Activated effector memory CD4-positive, alpha-beta T cell treated with anti-CD3 and anti-CD28 coated beads, Interleukin-2, amount 50 U/mL, for 16 hours (primary cell): ENCODE measurements around the gene KLF11.
"Not testable (repeated sequence)": the region's sequence is repeated elsewhere in the genome, so short reads cannot be mapped to it uniquely, and the experiment has no call there.

Source experiments
- DNase-seq: peaks from one replicate; pipeline ENCODE4 v3.0.0-alpha.2; 2020

KLF11 gene

DNA sequence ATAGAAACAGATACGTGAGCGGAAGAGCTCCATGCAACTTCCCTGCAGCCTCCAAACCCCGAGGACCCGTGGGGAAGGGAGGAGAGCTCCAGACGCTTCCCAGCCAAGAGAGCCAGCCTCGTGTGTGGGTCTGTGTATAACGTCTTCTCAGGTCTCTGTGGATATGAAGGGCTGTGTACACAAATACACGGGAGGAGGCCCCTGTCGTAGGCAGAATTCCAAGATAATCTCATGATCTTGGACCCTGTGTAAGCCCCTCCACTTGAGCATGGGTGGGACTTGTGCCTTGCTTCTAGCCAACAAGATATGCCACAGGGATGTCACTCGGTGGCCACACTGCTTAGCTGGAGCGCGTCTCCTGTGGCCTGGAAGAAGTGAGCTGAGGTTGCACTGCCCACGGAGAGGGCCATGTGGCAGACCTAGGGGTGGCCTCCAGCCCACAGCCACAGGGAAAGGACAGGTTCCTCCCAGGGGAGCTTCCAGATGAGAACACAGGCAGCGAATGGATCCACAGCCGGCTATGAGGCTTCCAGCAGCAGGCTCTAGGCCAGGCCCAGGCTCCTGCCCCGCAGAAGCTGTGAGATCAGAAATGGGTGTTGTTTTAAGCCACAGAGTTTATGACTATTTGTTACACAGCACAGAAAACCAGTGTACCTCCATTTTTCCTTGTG, 15.6 kb upstream of the KLF11 start:
- no peak for DNase-seq

GRCh38 chr2:10028407-10028987, 14.9 kb upstream of the KLF11 start:
- no peak for DNase-seq

DNA sequence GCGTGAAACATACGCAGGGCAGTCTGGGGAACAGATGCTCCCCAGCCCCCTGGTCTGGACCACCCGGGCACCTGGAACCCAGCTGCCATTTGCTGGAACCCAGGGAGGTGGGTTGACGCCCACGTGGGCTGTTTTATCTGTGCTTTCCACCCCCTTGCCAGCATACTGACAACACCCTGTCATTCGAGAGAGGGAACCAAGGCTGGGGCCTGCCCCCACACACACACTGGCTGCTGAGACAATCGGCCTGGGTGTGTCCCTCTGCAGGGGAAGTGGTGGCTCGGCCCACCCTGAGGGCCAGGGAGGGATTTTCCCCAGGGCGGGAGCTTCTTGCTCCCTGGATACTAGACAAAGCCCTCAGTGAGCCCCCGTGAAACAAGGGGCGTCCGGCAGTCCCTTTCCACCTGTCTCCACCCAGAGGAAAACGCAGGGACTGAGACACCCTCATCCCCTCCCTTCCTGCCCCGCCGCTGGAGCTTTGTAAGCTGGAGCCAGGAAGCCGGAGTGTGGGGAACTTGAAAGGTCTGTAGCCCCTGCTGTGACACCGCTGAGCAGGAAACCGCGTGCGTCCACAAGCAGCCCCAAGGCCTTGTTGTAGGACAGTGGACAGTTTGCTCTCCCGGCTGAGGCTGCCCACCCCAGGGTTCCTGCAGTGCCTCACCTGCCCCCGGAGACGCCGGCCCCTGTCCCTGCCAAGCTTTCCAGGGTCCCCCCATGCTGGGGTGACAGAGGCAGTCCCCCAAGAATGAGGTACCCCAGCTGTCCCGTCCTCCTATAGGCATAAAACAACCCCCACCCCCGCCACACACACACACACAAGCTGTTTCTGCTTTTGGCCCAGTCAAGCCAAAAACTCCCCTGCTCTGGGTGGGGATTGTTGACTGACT, 14.1 kb upstream of the KLF11 start:
- peak; percentile 80 for DNase-seq

- no peak for DNase-seq
Measured at GRCh38 chr2:10029875-10030223, 13.5 kb upstream of the KLF11 start.

DNA sequence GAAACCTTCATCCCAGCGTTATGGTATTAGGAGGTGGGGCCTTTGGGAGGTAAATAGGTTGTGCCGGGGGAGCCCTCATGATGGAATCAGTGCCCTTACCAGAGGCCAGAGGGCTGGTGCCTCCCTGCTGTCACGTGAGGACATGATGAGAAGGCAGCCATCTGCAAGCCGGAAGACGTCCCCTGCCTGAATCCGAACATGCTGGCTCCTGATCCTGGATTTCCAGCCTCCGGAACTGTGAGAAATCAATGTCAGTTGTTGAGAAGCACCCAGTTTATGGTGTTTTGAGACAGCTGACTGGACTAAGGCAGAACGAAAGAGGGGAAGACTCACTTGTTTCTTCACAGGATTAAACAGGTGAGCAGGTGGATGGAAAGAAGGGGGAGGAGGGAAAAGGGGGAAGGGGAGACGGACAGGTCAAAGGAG, 13.0 kb upstream of the KLF11 start:
- DNase-seq, result no peak

- not testable (repeated sequence) for DNase-seq
Measured at GRCh38 chr2:10030798-10031197, 12.6 kb upstream of the KLF11 start.

- no peak for DNase-seq
Measured at GRCh38 chr2:10031886-10032745, 11.2 kb upstream of the KLF11 start.

- DNase-seq, result no peak
Measured at GRCh38 chr2:10032746-10033105, 10.6 kb upstream of the KLF11 start.

DNA sequence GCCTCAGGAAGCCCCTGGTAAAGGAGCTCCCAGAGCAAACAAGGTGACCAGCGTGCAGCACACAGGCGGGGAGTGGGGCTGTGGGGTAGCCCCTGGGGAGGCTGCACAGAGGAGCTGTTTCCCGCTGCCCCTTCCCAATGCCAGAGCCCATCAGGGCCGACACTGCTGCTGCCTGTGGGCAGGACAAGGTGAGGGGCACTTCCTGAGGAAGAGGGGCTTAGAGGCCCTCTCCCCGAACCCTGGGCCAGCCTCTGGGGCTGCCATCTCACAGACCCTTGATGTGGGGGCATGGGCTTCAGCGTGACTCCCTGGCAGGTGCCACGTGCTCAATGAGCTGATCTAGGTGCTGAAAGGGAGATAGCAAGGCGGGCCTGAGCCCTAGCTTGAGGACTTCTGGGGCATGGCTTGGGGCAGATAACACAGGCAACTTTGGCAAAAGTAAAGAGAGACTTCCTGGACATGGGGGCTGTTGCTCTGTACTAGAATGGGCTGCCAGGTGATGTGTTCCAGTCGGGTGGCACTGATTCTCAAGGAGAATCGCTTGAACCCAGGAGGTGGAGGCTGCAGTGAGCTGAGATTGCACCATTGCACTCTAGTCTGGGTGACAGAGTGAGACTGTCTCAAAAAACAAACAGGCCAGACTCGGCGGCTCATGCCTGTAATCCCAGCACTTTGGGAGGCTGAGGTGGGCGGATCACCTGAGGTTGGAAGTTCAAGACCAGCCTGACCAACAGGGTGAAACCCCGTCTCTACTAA, 9.9 kb upstream of the KLF11 start:
- no peak for DNase-seq

DNA sequence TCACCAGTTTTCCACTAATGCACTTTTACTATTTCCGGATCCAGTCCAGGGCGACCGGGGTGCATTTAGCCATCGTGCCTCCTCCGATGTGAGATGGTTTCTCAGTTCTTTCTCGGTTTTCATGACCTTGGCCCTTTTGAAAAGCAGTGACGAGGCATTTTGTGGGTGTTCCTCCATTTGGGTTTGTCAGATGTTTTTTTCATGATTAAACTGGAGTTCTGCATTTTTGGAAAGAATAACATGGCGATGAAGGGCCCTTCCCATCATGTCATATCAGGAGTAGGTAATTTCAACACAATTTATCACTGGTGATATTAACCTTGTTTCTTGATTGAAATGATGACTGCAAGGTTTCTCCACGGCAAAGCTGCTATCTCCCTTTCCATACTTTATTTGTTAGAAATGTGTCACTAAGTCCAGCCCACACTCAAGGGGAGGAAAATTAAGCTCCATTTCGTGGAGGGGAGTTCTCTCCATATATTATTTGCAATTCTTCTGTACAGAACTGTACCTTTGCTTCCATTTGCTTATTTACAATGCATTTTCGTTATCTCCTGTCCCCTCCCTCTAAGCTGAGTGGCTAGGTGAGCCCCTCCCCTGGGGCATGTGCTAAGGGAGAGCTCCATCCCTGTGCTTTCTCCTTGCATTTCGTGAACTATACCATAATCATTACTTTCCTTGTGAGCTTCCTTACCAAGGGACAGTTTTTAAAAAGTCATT, 8.9 kb upstream of the KLF11 start:
- DNase-seq, result no peak

DNA sequence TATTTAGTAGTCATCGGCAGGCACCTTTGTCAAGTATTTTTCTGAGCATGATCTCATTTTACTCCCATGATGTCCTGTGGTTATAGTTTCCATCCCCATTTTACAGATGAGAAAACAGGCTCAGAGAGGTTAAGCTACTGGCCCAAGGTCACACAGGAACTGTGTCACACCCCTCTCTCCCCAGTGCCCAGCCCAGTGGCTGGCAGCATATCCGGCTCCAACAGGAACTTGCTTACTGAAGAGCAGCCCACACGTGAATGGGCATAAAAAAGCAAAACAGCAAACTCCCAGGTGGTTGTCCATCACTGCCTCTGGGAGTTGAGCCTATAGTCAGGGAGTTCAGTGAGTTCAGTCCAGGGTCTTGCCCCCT, 8.3 kb upstream of the KLF11 start:
- DNase-seq, result no peak

- no peak for DNase-seq
Measured at GRCh38 chr2:10035633-10036032, 7.7 kb upstream of the KLF11 start.

- DNase-seq, result peak; percentile 81
Measured at GRCh38 chr2:10036095-10036884, 7.1 kb upstream of the KLF11 start.

DNA sequence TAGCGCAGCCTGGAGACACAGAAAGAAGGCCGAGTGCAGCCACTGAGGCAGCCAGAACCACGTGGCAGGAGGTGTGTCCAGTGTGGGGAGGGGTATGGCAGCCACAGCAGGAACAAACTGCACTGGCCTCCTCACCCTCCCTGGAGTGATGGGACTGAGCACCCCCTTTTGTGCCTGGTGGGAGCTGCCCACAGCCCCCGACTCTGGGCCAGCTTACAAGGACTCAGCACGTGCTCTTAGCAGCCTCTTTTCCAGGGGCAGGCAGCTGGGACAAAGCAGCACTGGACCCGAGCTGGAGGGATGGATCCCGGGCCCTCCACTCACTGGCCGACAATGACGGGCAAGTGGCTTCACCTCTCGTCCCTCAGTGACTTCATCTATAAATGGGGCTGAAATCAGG, 5.2 kb upstream of the KLF11 start:
- DNase-seq, result no peak

DNA sequence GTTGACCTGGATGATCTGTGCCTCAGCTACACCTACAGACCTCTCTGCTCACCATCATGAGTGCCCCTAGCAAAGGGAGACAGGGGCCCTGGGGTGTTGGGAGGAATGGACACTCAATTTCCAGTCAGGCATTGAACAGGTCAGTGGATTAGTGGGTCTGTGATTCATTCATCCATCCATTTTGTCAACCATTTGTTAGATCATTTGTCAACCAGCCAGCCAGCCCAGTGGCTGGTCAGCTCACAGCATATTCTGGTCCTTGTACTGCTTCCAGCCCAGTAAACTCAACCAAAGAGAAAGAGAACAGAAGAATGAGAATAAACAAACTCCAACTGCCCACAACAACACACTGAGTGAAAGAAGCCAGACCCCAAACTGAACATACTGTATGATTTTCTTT, 4.6 kb upstream of the KLF11 start:
- DNase-seq, result no peak

DNA sequence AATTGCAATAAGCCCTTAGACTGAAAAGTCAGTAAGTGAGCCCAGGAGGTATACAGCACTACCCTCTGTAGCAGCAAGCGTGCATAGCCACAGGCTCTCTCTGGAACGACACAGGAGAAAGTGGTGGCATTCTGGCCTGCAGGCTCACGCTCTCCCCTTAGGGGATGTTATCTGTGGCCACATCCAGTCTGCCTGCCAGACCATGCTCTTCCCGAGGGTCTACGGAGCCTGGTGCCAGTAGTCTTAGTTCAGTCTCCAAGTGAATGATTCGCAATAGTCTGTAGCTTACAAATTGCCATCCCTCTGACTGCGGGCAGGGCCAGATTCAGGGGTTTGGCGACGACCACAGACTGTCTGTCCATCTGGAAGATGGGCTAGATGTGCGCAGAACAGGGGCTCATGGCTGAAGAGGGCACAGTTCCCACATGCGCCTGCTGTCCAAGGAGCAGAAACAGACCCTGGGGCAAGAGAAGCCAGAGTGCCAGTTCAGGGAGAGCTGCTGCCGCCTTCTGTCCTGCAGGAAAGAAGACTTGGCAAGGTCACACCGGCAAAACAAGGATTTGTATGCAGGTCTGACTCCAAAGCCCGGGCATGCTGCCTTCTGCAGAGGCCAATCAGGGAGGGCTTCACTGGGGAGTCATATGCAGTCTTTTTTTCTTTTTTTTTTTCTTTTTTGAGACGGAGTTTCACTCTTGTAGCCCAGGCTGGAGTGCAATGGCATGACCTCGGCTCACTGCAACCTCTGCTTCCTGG, 3.5 kb upstream of the KLF11 start:
- DNase-seq, result no peak

DNA sequence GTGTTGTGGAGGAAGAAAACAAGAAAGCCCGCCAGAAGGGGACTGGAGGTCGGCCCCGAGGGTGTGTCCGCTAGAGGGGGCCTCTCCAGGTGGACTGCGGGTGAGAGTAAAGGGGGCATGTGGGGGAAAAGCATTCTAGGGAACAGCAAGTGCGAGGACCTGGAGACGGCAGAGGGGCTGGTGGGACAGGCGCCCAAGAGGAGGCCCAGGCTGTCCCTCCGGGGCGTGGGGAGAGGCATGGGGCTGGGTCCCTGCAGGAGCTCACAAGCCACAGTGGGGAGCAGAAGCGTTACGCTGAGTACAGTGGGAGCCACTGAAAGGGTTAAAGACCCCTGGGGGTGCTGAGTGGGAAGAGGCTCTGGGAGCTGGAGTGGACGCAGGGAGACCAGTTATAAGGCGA, 1.6 kb upstream of the KLF11 start:
- no peak for DNase-seq

DNA sequence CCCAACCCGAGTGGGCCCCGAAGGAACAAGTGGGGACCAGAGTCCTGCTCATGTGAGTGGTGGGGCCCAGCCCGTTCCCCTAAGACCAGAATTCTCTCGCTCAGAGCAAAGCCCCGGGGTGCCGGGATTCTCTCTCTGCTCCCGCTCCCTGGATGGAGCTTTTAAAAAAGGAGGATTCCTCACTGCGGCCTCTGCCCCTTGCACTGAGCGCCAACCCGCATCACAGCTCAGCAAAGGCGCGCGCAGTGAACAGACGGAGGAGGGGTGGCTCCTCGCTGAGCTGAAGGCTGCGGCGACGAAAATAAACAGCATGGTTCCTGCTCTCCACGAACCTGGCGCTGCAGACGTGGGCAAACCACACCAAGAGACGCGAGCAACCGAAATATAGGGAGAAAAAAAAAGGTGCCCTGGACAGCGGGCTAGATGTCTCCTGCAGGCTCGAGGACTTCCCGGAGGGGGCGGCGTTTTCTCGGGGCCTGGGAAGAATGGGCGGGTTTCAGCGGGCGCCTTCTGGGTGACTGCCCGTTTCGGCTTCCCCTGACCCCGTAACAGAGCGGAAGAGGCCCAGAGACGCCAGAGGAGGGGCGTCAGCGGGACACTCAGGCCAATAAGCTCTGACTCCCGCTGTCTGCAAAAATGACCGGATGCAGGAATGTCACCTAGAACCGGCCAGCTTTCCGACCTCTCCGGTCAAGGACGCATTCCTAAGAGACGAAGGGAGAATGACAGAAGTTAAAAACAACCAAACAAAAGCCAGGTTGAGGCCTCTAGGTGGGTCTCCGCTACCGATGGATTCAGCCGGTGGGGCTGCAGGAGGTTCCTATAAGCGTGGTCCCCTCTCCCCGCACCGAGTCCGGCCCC, 819 bp upstream of the KLF11 start:
- peak; percentile 79 for DNase-seq

DNA sequence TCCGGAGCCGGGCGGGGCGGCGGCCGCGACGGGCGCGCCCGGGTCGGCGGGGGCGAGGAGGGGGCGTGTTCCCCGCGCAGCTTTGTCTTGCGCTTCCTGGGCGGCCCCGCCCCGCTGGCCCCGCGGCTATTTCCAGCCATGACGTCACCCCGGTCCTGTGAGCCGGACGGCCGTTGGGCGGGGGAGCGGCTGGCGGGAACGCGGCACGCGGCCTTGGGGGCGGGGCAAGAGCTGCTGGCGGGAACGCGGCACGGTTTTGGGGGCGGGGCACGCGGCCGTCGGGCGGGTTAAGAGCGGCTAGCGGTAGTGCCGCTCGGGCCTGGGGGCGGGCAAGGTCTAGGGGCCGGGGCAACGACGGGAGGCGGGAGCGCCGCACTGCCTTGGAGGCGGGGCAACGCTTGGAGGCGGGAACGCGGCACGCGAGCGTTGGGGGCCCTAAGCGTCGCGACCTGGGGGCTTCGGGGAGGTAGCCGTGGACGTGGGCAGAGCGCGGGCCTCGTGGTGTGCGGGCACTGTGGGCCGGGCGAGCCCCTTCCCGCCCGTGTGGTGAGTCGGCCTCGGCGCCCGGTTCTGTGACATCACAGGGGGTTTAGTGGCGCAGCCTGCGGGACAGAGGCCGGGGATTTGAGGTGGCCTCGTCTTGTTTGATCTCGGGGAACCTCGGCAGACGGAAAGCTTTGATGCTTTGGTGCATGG, 704 bp downstream of the KLF11 start:
- peak; percentile 99 for DNase-seq
